Activated CD8-positive, alpha-beta memory T cell treated with anti-CD3 and anti-CD28 coated beads, Interleukin-2, amount 10 ng/mL, durations not matched to agents 7 days and 5 days (primary cell): Measurements from ENCODE around the gene STARD13. TPM values are rescaled to one million over a fixed set of nuclear protein-coding genes. Genes with fewer than 3 reads are reported as not detected.
"Not testable (repeated sequence)": the region's sequence is repeated elsewhere in the genome, so short reads cannot be mapped to it uniquely, and the experiment has no call there.

Source experiments
- ATAC-seq: fragments of 150-1000 bp; cut with Tn5 transposase; one replicate; pipeline ENCODE4 v1.10.0; 2021; ENCODE audit warnings: moderate library complexity
- CTCF ChIA-PET: fragments of 350-600 bp; sonication (Branson Sonifier 250); formaldehyde crosslinking; loops from one replicate; lab custom pipeline; 2021; ENCODE audit warnings: antibody characterized with exemption; lab: Charles Lee
- DNase-seq: peaks from one replicate; pipeline ENCODE4 v3.0.0-alpha.2; 2020
- H3K27ac Mint-ChIP-seq: one replicate; pipeline ENCODE4 v1.8.0; 2021; ENCODE audit warnings: mild to moderate bottlenecking, mixed read lengths
- H3K27me3 Mint-ChIP-seq: one replicate; pipeline ENCODE4 v1.8.0; 2021; ENCODE audit warnings: mixed read lengths
- H3K36me3 Mint-ChIP-seq: one replicate; pipeline ENCODE4 v1.8.0; 2021; ENCODE audit warnings: mild to moderate bottlenecking, mixed read lengths
- H3K4me1 Mint-ChIP-seq: one replicate; pipeline ENCODE4 v1.8.0; 2021; ENCODE audit warnings: mixed read lengths
- H3K4me3 Mint-ChIP-seq: one replicate; pipeline ENCODE4 v1.8.0; 2021; ENCODE audit warnings: mild to moderate bottlenecking, moderate library complexity, mixed read lengths
- H3K9me3 Mint-ChIP-seq: one replicate; pipeline ENCODE4 v1.8.0; 2022; ENCODE audit warnings: low read depth, mixed read lengths
- total RNA-seq, 2 experiments: library from RNA; stranded (reverse); gene quantifications; one replicate each; pipeline ENCODE4 v1.2.3, GENCODE V29; 2021

The STARD13 gene
- total RNA-seq, 2 experiments from 2014 or later, result 1.2 to 1.5 TPM

DNA sequence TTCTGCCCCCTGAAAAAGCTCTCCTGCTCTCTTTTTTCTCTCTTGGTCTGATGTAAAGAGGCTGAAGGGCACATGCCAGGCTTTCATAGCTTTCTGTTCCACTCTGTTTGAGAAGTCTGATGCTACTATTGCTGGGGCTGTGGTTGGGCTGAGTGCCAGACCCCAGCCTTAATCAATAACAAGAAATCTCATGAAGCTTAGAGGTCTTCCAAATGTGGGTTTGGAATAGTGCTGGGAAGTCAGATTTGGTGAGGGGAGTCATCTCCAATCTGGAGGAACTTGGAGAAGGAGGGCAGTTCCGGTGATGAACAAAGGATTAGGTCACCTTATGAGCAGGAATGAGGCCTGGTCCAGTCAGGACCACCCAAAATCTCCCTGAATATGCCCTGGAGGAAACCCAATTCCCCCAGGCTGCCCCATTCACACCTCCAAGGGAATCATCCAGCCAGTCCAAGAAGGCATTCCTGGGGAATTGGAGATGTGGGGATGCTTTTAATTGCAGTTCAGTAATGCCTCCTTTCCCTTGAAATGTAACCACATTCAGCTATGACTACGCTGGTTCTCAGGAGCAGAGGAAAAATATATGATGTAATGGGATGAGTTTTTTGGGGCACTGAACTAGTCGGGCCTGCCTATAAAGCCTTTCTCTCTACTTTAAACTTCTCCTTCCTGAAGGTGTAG lies 102.0 kb downstream of the STARD13 start:
- ATAC-seq, result no peak
- H3K4me1 Mint-ChIP-seq, result peaks cover 10% of the 10 kb centered on the region
- CTCF ChIA-PET, result no interaction called here
- H3K36me3 Mint-ChIP-seq, result no peaks in the 10 kb centered on the region
- no peaks in the 10 kb centered on the region for H3K9me3 Mint-ChIP-seq
- no peak for DNase-seq
- peaks cover 15% of the 10 kb centered on the region for H3K27me3 Mint-ChIP-seq
- H3K4me3 Mint-ChIP-seq, result no peak overlapping the region
- H3K27ac Mint-ChIP-seq, result no peak overlapping the region

DNA sequence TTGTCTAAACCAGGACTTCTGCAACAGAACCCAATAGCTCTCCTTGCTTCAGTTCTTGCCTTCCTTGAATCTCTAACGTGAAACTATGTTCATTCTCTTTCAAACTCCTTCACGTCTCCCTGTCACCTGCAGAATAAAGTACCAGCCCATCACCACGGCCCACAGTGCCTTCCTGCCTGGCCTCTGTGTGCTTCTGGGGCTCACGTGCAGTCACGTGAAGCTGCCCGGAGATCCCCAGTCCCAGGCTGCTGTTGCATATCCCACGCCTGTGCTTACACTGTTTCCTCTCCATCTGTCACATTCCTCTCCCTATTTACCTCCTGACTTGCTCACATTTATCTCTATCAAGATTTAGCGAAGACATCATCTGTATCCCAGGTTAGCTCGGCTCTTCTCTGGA lies 102.8 kb downstream of the STARD13 start:
- CTCF ChIA-PET, result no interaction called here
- H3K27ac Mint-ChIP-seq, result no peak overlapping the region
- H3K9me3 Mint-ChIP-seq, result no peaks in the 10 kb centered on the region
- H3K4me3 Mint-ChIP-seq, result no peak overlapping the region
- no peaks in the 10 kb centered on the region for H3K36me3 Mint-ChIP-seq
- ATAC-seq (no peak), DNase-seq (no peak)
- peaks cover 18% of the 10 kb centered on the region for H3K27me3 Mint-ChIP-seq
- H3K4me1 Mint-ChIP-seq, result peaks cover 7% of the 10 kb centered on the region

DNA sequence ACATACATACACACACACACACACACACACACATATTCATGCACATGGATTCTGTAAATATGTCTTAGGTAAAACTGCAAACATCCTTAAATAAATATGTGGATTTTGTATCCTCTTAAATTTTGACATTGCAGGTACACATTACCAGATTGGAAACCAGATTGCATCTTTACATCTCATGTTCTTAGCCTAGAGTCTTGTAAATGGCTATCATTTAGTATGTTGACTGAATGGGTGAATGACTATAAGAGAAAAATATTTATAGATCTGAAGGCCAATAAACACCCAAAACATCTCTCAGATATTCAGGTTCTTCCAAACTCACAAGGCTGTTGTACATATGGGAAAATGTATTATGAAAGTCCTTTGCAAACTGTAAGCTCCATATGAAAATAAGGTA lies 104.3 kb downstream of the STARD13 start:
- Mint-ChIP-seq H3K27ac (no peak overlapping the region), H3K36me3 (no peaks in the 10 kb centered on the region), H3K9me3 (no peaks in the 10 kb centered on the region), H3K27me3 (peaks cover 22% of the 10 kb centered on the region), H3K4me3 (no peak overlapping the region), H3K4me1 (no peaks in the 10 kb centered on the region)
- no peak for ATAC-seq
- no peak for DNase-seq
- CTCF ChIA-PET, result no interaction called here

GRCh38 chr13:33180122-33180804 lies 105.3 kb downstream of the STARD13 start:
- Mint-ChIP-seq H3K4me1 (no peaks in the 10 kb centered on the region), H3K4me3 (no peak overlapping the region), H3K27me3 (peaks cover 26% of the 10 kb centered on the region), H3K9me3 (no peaks in the 10 kb centered on the region), H3K36me3 (no peaks in the 10 kb centered on the region), H3K27ac (no peak overlapping the region)
- DNase-seq (no peak), ATAC-seq (no peak)
- CTCF ChIA-PET, result no interaction called here

GRCh38 chr13:33179463-33179862 lies 106.1 kb downstream of the STARD13 start:
- CTCF ChIA-PET, result no interaction called here
- Mint-ChIP-seq H3K9me3 (no peaks in the 10 kb centered on the region), H3K27ac (no peak overlapping the region), H3K36me3 (no peaks in the 10 kb centered on the region), H3K27me3 (peaks cover 32% of the 10 kb centered on the region), H3K4me3 (no peak overlapping the region), H3K4me1 (no peaks in the 10 kb centered on the region)
- DNase-seq (no peak), ATAC-seq (no peak)

- peaks cover 32% of the 10 kb centered on the region for H3K27me3 Mint-ChIP-seq
- no peaks in the 10 kb centered on the region for H3K4me1 Mint-ChIP-seq
- CTCF ChIA-PET, result no interaction called here
- no peak for ATAC-seq
- H3K36me3 Mint-ChIP-seq, result no peaks in the 10 kb centered on the region
- no peak overlapping the region for H3K4me3 Mint-ChIP-seq
- H3K27ac Mint-ChIP-seq, result no peak overlapping the region
- no peak for DNase-seq
- no peaks in the 10 kb centered on the region for H3K9me3 Mint-ChIP-seq
Measured at GRCh38 chr13:33178209-33178840, 107.2 kb downstream of the STARD13 start.

DNA sequence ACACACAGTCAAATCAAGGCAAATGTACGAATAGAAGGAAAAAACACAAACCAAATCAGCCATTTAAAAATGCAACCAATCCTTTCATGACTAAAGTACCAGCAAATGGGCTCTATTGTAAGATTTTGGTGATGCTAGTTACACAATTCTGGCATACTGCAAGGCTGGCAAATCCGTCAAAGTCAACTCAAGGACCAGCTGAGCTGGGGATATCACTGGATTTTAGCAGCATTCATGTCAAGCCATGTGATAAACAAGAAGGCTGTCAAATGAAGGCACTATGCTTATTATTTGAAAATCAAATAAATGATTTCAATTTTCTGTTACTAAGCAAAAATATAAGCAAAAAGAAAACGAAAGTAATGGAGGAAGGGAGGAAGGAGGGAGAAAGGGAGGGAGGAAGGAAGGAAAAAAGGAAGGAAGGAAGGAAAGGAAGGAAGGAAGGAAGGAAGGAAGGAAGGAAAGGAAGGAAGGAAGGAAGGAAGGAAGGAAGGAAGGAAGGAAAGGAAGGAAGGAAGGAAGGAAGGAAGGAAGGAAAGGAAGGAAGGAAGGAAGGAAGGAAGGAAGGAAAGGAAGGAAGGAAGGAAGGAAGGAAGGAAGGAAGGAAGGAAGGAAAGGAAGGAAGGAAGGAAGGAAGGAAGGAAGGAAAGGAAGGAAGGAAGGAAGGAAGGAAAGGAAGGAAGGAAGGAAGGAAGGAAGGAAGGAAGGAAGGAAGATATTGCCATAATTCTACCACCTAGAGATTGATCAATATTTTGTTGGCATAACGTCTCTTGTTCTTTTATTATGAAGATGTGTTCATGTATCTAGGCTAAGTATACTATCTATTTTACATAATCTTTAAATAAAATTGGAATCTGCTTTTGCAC lies 108.0 kb downstream of the STARD13 start:
- H3K4me3 Mint-ChIP-seq, H3K36me3 Mint-ChIP-seq, ATAC-seq, H3K9me3 Mint-ChIP-seq, DNase-seq, H3K27ac Mint-ChIP-seq, CTCF ChIA-PET, H3K4me1 Mint-ChIP-seq: not testable (repeated sequence)
- peaks cover 28% of the 10 kb centered on the region for H3K27me3 Mint-ChIP-seq

- CTCF ChIA-PET, result interaction anchor here (1.1 kb wide), 1 partner anchor 9 kb away, joined by 3 read pairs; no protein-coding TSS in a partner anchor
- no peak overlapping the region for H3K27ac Mint-ChIP-seq
Measured at GRCh38 chr13:33176526-33176925, 109.0 kb downstream of the STARD13 start.

GRCh38 chr13:33175991-33176390 lies 109.6 kb downstream of the STARD13 start:
- Mint-ChIP-seq H3K27ac (no peak overlapping the region), H3K36me3 (no peaks in the 10 kb centered on the region)
- CTCF ChIA-PET, result interaction anchor here (1.1 kb wide), 1 partner anchor 8 kb away, joined by 3 read pairs; no protein-coding TSS in a partner anchor

More at GRCh38 chr13:33176526-33176925, 109.0 kb downstream of the STARD13 start:
- Mint-ChIP-seq H3K4me3 (no peak overlapping the region), H3K9me3 (no peaks in the 10 kb centered on the region), H3K36me3 (no peaks in the 10 kb centered on the region), H3K4me1 (no peaks in the 10 kb centered on the region), H3K27me3 (peaks cover 28% of the 10 kb centered on the region)
- DNase-seq, result no peak
- ATAC-seq, result no peak

DNA sequence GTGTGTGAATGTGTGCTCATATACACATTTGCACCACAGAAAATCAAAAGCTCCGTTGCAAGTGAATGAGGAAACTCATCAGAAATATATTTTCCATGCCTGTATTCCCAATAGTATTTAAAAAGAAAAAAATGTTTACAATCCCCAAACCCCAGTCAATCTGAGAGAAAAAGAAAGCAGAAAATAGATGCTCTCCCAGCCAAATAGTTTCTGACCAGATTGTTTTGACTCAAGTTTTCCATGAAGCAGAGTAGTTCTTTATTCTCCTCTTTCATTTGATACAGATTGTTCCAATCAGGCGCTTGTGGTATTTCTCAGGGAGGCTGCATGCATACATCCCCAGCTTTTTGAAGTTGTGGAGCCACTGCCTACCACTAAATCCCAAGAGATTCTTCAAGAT lies 110.6 kb downstream of the STARD13 start:
- no peaks in the 10 kb centered on the region for H3K4me1 Mint-ChIP-seq
- H3K9me3 Mint-ChIP-seq, result no peaks in the 10 kb centered on the region
- CTCF ChIA-PET, result no interaction called here
- H3K27ac Mint-ChIP-seq, result no peak overlapping the region
- no peaks in the 10 kb centered on the region for H3K36me3 Mint-ChIP-seq
- DNase-seq, result no peak
- H3K27me3 Mint-ChIP-seq, result peaks cover 25% of the 10 kb centered on the region
- H3K4me3 Mint-ChIP-seq, result no peak overlapping the region
- no peak for ATAC-seq

More at GRCh38 chr13:33175991-33176390, 109.6 kb downstream of the STARD13 start:
- Mint-ChIP-seq H3K4me3 (no peak overlapping the region), H3K9me3 (no peaks in the 10 kb centered on the region), H3K4me1 (no peaks in the 10 kb centered on the region), H3K27me3 (peaks cover 27% of the 10 kb centered on the region)
- ATAC-seq (no peak), DNase-seq (no peak)

DNA sequence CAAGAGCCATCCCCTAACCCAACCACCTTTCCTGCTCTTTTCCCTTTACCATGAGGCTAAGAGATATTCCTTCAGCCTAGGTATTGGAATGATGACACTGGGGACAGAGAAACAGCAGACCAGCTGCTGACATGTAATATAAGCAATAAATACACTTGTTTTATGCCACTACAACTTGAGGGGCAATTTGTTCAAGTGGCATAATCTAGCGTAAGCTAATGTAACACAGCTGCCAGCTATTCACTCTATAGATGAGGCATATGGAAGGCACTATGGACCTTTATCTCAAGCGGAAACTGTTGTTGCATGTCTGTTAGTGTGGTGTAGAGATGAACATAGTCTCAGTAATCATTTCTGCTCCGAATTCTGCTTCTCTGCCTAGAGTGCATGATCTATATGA lies 111.1 kb downstream of the STARD13 start:
- ATAC-seq (no peak), DNase-seq (no peak)
- no peaks in the 10 kb centered on the region for H3K9me3 Mint-ChIP-seq
- no peak overlapping the region for H3K27ac Mint-ChIP-seq
- CTCF ChIA-PET, result interaction anchor here (0.6 kb wide), 1 partner anchor 746 kb away, joined by 5 read pairs; no protein-coding TSS in a partner anchor
- H3K4me3 Mint-ChIP-seq, result no peak overlapping the region
- H3K36me3 Mint-ChIP-seq, result no peaks in the 10 kb centered on the region
- H3K27me3 Mint-ChIP-seq, result peaks cover 29% of the 10 kb centered on the region
- no peaks in the 10 kb centered on the region for H3K4me1 Mint-ChIP-seq

DNA sequence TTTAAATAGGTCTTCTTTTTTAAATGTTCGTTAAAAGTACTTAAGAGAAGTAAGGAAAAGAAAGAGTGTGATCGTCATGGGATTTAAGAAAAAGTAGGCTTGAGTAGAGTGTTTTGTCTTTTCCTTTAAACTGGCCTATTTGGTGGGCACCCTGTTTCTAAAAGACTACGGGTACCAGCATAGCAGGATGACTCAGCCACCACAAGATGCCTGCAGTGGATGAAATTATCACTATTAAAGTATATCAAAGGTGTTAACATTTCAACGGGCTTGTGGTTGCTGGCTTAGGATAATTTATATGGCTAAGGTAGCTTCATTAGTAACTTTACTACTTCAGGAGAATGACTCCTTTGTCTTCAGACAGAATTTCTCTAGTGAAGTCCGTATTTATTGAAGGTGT lies 112.6 kb downstream of the STARD13 start:
- CTCF ChIA-PET, result no interaction called here

DNA sequence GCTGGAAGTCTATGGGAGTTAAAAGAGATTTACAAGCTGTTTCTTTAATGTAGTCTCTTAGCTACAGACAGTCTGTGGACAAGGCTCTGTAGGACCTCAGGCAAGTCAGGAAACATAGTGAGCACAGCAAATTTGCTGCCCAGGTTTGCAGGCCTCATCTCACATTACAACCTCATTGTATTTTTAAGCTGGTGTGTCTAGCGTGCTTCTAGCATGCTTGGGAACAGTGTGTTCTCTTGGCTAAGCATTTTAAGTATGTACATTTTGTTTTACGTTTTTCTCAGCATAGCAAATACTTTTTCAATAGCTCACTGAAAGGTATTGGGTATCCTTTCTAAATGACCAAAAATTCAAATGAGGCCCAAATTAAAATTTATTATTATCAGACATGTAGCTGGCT lies 113.2 kb downstream of the STARD13 start:
- no peaks in the 10 kb centered on the region for H3K4me1 Mint-ChIP-seq
- no peaks in the 10 kb centered on the region for H3K36me3 Mint-ChIP-seq
- H3K27me3 Mint-ChIP-seq, result peaks cover 31% of the 10 kb centered on the region
- DNase-seq (no peak), ATAC-seq (no peak)
- H3K27ac Mint-ChIP-seq, result no peak overlapping the region
- CTCF ChIA-PET, result no interaction called here
- H3K9me3 Mint-ChIP-seq, result no peaks in the 10 kb centered on the region
- H3K4me3 Mint-ChIP-seq, result no peak overlapping the region

More for the DNA sequence above, 112.6 kb downstream of the STARD13 start:
- no peak for ATAC-seq
- Mint-ChIP-seq H3K27me3 (peaks cover 31% of the 10 kb centered on the region), H3K4me1 (no peaks in the 10 kb centered on the region), H3K4me3 (no peak overlapping the region), H3K27ac (no peak overlapping the region), H3K36me3 (no peaks in the 10 kb centered on the region), H3K9me3 (no peaks in the 10 kb centered on the region)
- no peak for DNase-seq
